ENCODE data around the gene GTF3C1. TPM values are rescaled to one million over a fixed set of nuclear protein-coding genes. Genes with fewer than 3 reads are reported as not detected.

The GTF3C1 gene
- total and polyA plus RNA-seq, 4 donors = 33.5 to 84.0 (median 67.5) TPM

DNA sequence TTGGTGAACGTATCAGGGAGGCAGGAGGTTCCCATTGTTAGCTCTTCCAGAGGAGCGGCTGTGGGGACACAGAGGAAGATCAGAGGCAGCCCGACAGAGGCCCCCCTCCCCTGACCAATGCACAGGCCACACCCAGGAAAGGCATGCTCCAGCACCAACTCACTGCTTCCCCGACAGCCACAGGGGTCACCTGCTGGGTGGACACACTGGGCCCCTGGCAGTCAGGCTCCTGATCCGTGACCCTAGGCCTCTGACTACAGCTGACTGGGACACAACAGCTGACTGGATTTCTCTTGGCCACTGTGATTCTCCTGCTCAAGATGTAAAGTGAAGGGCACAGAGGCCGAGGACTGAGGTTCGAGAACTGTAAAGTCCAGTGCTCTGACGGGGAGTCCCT is 84.2 kb downstream of the GTF3C1 start:
- H3K27me3 ChIP-seq (ENCODE audit: control insufficient read depth in 3 of 3, insufficient read depth in 3 of 3, low read length in 2 of 3) = no peaks in the 10 kb centered on the region
- H3K36me3 ChIP-seq (ENCODE audit: control insufficient read depth in 4 of 4, insufficient read depth in 4 of 4, low read length in 4 of 4) = peaks cover 34 to 81% (median 56%) of the 10 kb centered on the region in 4 donors
- no peak for TF ChIP-seq CTCF (IDR thresholded peaks at IDR 0.05; ENCODE audit: control extremely low read depth, extremely low read depth)
- WGBS, 2 donors = 79 to 82% methylated on average over 8 of the region's 8 CpGs
- H3K27ac ChIP-seq (ENCODE audit: low read depth in 1 of 2, low read length in 1 of 2) = no peak overlapping the region
- H3K9ac ChIP-seq (ENCODE audit: insufficient read depth in 1 of 2, low read length in 2 of 2) = no peak overlapping the region
- no peak for ATAC-seq (ENCODE audit: insufficient read depth, low FRiP score)
- no peak for DNase-seq
- H3K4me1 ChIP-seq (ENCODE audit: control insufficient read depth in 5 of 5, insufficient read depth in 5 of 5, low read length in 5 of 5) = peaks cover 0 to 8% (median 0%) of the 10 kb centered on the region in 5 donors
- H3K4me3 ChIP-seq = no peak overlapping the region
- H3K9me3 ChIP-seq (ENCODE audit: control insufficient read depth in 4 of 4, insufficient read depth in 3 of 4, low read length in 3 of 4) = no peaks in the 10 kb centered on the region

DNA sequence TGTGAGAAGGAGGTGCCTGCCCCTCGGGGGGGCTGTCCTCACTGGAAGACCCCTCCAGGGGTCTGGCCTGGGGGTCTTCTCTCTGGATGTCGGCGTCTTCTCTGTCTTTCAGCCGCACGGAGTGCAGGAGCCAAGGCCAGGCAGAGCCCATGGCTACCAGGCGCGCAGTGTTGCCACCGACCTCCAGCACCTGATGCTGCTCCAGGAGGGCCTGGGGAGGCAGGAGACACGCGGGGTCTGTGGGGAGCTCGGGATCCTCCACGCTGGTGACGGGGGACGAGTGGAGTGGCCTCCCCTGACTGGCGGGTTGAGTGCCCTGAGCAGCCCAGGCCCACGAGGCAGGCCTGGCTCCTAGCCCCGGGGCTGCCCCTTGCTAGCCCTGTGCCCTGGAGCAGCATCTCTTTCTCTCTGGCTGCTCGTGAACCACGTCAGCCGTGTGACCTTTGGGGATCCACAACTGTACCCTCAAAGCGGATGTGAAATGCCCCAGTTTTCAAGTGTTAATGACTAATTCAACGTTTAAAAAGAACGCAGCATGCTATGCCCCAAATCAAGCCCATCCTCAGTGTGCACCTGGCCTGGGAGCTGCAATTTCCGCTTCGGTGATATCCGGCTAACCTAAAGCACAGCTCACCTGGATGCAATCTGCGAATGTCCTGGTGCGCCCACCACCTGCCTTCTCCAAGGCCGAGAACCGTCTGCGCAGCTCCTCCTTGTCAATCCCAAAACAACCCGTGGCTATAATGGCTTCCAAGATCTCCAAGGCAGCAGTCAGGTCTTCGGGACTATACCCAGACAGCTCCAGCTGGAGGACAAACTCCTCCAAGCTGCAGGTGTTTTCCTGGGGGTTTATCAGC is 84.9 kb downstream of the GTF3C1 start:
- ATAC-seq (ENCODE audit: insufficient read depth, low FRiP score) (no peak), DNase-seq (no peak)
- Histone ChIP-seq H3K27me3 (ENCODE audit: control insufficient read depth in 3 of 3, insufficient read depth in 3 of 3, low read length in 2 of 3) (no peaks in the 10 kb centered on the region), H3K27ac (ENCODE audit: low read depth in 1 of 2, low read length in 1 of 2) (no peak overlapping the region), H3K4me1 (ENCODE audit: control insufficient read depth in 5 of 5, insufficient read depth in 5 of 5, low read length in 5 of 5) (peaks cover 0 to 5% (median 0%) of the 10 kb centered on the region in 5 donors), H3K9me3 (ENCODE audit: control insufficient read depth in 4 of 4, insufficient read depth in 3 of 4, low read length in 3 of 4) (no peaks in the 10 kb centered on the region), H3K9ac (ENCODE audit: insufficient read depth in 1 of 2, low read length in 2 of 2) (no peak overlapping the region), H3K36me3 (ENCODE audit: control insufficient read depth in 4 of 4, insufficient read depth in 4 of 4, low read length in 4 of 4) (peaks cover 32 to 78% (median 53%) of the 10 kb centered on the region in 4 donors), H3K4me3 (no peak overlapping the region)
- 94 to 96% methylated on average over 31 to 33 of the region's 33 CpGs for whole genome bisulfite sequencing, 2 donors
- TF ChIP-seq CTCF (IDR thresholded peaks at IDR 0.05; ENCODE audit: control extremely low read depth, extremely low read depth) = no peak

- H3K9me3 ChIP-seq (ENCODE audit: control insufficient read depth in 4 of 4, insufficient read depth in 3 of 4, low read length in 3 of 4) = no peaks in the 10 kb centered on the region
- peaks cover 39 to 73% (median 48%) of the 10 kb centered on the region in 4 donors for H3K36me3 ChIP-seq (ENCODE audit: control insufficient read depth in 4 of 4, insufficient read depth in 4 of 4, low read length in 4 of 4)
- no peaks in the 10 kb centered on the region for H3K27me3 ChIP-seq (ENCODE audit: control insufficient read depth in 3 of 3, insufficient read depth in 3 of 3, low read length in 2 of 3)
- ATAC-seq (ENCODE audit: insufficient read depth, low FRiP score) = no peak
- TF ChIP-seq CTCF (IDR thresholded peaks at IDR 0.05; ENCODE audit: control extremely low read depth, extremely low read depth) = no peak
- no peak for DNase-seq
- no peak overlapping the region for H3K27ac ChIP-seq (ENCODE audit: low read depth in 1 of 2, low read length in 1 of 2)
- no peak overlapping the region for H3K4me3 ChIP-seq
- peaks cover 0 to 4% (median 0%) of the 10 kb centered on the region in 5 donors for H3K4me1 ChIP-seq (ENCODE audit: control insufficient read depth in 5 of 5, insufficient read depth in 5 of 5, low read length in 5 of 5)
- no peak overlapping the region for H3K9ac ChIP-seq (ENCODE audit: insufficient read depth in 1 of 2, low read length in 2 of 2)
- WGBS, 2 donors = 90 to 91% methylated on average over 32 of the region's 32 CpGs
These were observed 85.7 kb downstream of the GTF3C1 start for GRCh38 chr16:27463741-27464591.

Data from lung (tissue), 12 donors.